CD4-positive, alpha-beta T cell treated with Interleukin-17A for 1 hour (primary cell): ENCODE data around the gene SMURF2.
A peak's percentile ranks its signal among the peaks of the same experiment; 100 is the strongest.
"Not testable (repeated sequence)": the region's sequence is repeated elsewhere in the genome, so short reads cannot be mapped to it uniquely, and the experiment has no call there.

Experiments
- DNase-seq: peaks from one replicate; pipeline ENCODE4 v3.0.0-alpha.2; 2020

Gene SMURF2

DNA sequence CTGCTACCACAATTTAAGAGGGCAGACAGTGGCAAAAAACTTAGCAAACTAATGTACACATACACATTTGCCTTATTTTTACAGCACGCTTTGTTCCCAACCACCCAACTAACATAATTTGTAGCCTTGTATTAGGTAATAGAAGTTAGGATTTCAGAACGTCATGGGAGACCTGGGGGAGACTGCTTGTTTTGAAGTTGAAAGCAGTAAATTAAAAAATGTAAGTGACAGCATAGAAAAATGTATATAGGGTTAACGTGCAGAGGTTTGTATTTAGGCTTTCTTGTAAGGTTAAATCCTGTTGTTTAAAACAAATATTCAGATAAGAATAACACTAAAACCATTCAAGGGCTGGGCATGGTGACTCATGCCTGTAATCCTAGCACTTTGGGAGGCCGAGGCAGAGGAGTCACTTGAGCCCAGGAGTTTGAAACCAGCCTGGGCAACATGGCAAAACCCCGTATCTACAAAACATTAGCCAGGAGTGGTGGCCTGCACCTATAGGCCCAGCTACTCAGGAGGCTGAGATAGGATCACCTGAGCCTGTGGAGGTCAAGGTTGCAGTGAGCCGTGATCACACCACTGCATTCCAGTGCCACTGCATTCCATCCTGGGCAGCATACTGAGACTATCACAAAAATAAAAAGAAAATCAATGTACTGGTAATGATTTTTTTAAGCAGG is 2.3 kb upstream of the SMURF2 start:
- not testable (repeated sequence) for DNase-seq

DNA sequence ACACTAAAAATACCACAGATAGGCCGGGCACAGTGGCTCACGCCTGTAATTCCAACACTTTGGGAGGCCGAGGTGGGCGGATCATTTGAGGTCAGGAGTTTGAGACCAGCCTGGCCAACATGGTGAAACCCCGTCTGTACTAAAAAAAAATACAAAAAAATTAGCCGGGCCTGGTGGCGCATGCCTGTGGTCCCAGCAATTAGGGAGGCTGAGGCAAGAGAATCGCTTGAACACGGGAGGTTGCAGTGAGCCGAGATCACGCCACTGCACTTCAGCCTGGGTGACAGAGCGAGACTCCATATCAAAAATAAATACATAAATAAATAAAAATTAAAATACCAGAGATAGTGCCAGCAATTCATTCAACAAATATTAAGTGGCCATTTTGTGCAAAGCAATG is 1.7 kb upstream of the SMURF2 start:
- not testable (repeated sequence) for DNase-seq

DNA sequence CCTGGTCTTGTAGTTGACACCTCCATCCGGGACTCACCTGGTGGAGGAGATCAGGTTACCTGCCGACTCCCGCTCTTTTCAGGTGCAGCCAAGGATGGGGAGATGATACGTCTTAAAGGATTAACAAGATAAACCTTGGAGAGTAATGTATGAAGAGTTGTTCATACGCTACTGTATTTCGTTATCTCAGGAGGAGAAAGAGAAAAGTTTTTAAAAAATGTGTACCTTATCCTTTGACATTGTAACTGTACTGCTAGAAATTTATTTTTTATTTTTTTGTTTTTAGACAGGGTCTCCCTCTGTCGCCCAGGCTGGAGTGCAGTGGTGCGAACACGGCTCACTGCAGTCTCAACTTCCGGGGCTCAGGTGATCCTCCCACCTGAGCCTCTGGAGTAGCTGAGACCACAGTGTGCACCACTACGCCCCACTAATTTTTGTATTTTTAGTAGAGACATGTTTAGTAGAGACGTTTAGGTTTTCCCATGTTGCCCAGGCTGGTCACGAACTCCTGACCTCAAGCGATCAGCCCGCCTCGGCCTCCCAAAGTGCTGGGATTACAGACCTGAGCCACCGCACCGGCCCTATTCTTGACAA is 764 bp upstream of the SMURF2 start:
- DNase-seq = no peak

DNA sequence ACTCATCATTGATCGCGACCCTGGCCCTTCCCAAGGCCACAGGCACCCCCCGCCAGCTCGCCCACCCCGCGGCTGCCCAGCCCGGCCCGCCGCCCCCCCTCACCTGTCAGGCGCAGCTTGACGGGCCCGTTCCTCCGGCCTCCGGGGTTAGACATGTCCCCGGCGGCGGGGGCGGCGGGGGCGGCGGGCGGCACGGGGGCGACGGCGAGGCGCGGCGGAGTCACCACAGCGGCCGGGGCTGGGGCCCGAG is 456 bp downstream of the SMURF2 start:
- DNase-seq = no peak

GRCh38 chr17:64660978-64661725 is 955 bp downstream of the SMURF2 start:
- DNase-seq = peak; percentile 34

- peak; percentile 20 for DNase-seq
These were observed 1.7 kb downstream of the SMURF2 start for GRCh38 chr17:64660195-64660977.

DNA sequence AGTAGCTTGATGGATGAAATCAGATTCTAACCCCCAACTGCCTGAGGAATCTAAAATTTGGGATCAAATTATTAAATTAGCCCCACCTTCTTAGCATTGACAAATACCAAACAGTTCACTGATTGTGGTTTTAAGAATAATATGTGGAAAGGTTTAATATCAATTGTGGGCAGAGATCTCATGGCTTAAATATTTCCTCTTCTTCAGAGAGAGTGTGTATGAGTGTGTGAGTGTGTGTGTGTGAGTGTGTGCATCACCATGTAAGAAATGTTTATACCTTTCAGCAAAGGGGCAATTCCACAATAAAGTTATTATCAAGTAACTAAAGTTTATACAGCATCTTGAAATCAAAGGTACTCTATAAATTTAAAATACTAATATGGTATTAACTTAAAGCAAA is 3.2 kb downstream of the SMURF2 start:
- DNase-seq = peak; percentile 26

- no peak for DNase-seq
These were observed 4.4 kb downstream of the SMURF2 start for GRCh38 chr17:64657610-64658125.

- DNase-seq = no peak
These were observed 6.4 kb downstream of the SMURF2 start for GRCh38 chr17:64655704-64656103.

- no peak for DNase-seq
These were observed 8.1 kb downstream of the SMURF2 start for GRCh38 chr17:64653985-64654355.

DNA sequence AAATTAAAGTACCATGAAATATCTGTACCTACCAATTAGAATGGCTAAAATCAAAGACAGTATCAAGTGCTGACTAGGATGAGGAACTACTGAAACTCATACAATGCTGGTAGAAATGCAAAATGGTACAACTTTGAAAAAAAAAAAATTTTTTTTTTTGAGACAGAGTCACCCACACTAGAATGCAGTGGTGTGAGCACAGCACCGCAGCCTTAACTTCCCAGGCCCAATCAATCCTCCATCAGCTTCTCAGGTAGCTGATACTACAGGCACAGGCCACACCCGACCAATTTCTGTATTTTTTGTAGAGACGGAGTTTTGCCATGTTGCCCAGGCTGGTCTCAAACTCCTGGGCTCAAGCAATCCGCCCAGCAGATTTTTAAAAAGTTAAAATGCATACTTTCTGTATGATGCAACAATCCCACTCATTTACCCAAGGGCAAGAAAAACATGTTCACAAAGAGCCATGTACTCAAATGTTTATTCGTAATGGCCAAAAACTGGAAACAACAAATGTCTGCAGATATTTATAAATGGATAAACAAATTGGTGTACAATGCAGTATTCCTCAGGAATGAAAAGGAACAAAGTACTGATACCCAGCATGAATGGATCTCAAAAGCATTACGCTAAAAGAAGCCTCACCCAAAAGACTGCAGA is 8.7 kb downstream of the SMURF2 start:
- no peak for DNase-seq

GRCh38 chr17:64651889-64652288 is 10.2 kb downstream of the SMURF2 start:
- no peak for DNase-seq

DNA sequence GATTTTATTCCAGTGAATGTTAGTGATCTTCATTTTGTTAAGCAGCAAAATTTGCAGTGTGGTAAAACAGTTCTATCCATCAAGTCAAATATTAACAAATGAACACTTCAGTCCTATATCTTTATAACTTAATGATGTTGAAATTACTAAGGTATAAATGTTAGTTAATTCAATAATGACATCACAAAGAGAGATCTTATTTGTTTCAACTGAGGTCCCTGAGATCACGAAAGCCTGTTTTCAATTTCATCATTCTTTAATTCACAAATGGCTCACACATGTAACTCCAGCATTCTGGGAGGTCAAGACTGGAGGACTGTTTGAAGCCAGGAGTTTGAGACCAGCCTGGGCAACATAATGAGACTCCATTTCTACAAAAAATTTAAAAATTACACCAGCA is 13.9 kb downstream of the SMURF2 start:
- no peak for DNase-seq

DNA sequence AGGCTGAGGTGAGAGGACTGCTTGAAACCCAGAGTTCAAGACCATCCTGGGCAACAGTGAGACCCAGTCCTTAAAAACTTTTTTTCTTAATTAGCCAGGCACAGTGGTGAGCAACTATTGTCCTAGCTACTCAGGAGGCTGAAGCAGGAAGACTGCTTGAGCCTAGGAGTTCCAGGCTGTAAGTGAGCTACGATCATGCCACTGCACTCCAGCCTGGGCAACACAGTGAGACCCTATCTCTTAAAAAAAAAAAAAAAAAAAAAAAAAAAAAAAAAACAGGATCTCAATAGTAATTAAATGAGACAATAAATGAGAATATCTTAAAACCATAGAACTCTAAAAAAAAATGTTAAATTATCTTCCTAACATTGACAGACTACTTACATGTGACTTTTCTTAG is 14.3 kb downstream of the SMURF2 start:
- no peak for DNase-seq

GRCh38 chr17:64639516-64639915 is 22.6 kb downstream of the SMURF2 start:
- DNase-seq = no peak

DNA sequence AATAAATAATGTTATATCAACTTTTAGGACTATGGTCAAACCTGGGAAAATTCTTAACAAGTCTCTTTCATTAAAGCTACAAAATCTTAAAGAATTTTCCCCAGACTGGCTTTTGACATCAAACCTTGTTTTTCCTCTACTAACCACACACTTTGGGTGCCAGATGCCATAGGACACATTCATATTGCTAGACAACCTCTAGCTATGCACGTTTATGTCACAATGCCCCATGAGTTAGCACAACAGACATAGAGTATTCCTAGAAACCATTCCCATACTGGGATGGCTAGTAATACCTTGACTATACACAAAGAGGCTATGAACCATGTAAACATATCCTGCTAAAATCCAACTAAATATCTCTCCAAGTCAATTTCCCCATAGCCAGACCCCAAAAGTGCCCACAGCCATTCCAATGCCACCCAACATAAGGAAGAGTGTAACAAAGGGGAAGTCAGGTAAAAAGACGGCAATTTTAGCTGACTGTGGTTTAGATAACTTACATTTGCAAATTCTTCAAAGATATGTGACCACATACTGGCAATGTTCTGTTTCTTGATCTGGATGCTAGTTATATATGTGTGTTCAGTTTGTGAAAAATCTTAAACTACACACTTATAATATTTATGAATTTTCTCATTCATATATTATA is 23.4 kb downstream of the SMURF2 start:
- no peak for DNase-seq

GRCh38 chr17:64635647-64636305 is 26.3 kb downstream of the SMURF2 start:
- DNase-seq = no peak

DNA sequence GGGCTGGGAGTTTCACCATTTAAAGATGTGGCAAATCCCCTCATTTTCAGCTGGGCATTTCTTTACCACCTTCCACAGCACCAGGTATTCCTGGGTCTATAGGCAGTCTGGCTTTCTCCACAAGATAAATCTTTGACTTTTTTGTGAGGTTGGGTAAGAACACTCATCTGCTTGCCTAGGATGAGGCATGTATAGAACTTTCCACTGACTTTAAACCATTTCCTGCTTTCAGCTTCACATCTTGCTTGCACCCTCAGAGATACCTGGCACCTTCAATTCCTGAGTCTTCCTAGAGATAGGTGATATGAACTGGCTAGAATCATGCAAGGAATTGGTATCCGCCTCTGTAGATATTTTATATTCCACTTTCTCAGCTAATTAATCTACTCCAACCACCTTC is 27.9 kb downstream of the SMURF2 start:
- no peak for DNase-seq

DNA sequence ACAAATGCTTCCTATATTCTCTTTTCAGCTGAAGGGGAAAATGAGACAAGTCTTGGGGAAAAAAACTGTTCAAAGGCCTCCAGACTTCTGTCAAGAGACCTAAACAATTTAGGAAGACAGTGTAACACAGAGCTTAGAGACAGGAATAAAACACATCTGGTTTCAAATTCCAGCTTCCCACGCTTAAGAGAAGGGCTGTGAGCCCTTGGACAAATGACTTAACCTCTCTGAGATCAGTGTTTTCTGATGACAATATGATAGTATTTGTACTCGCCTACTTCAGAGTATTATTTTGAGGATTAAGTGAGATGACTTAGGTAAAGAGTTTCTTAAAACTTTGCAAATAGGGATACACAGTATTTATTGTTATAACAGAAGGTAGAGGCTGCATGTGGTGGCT is 29.5 kb downstream of the SMURF2 start:
- DNase-seq = no peak

DNA sequence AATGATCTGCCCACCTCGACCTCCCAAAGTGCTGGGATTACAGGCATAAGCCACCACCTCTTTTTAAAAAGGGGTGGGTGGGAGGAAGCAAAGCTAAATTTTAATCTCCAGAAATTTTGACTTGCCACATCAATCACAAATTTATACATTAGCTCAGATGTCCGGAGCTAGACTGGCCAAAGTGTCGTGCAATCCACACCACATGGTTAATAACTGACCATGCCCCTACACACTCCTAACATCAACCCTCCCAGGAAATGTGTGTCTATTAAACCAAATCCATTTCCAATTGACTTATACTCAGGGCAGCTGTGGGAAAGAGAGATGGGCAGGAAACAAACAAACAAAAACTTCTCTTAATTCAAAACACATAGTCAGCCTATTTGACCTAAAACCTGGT is 29.9 kb downstream of the SMURF2 start:
- DNase-seq = no peak

DNA sequence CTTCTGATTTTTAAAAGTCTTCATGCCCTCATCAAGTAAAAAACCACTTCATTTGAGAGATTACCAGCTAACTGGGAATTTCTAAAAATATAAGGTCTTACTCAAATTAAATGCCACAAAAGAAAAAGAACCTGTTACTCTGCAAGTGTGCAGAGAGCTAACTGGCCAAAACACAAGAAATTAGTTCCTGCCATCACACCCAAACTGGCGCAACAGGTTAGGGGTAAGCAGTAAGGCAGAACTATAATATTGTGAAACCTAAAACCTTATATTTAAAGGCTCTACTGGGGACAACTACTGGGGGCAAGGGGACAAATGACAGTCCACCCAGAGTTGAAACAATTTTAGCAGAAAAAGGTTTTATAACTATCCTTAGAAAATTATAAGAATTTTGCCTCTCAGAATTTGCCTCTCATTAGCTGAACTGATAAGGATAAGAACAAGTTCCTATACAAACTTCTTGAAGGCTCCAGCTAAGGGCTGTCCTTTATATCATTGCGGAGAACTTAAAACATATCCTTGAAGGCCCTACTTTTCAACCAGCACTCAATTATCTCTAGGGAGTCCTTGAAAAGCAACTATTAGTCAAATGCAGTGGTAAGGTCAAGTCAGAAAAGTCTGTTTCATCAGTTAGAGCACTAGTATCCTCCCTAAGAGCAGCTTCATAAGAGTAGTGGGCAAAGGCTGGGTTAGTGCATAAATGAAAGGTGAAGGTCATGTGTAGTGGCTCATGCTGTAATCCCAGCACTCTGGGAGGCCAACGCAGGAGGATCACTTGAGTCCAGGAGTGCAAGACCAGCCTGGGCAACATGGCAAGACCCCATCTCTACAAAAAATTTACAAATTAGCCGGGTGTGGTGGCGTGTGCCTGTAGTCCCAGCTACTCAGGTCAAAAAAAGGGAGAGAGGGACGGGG is 31.5 kb downstream of the SMURF2 start:
- DNase-seq = no peak
